ENCODE results near the gene FAM53A. TPM values are rescaled to one million over a fixed set of nuclear protein-coding genes. Genes with fewer than 3 reads are reported as not detected.
A peak's percentile ranks its signal among the peaks of the same experiment; 100 is the strongest.

FAM53A gene
- 1 to 10 TPM in 1 of 4 donors, under 1 TPM in 3; 0.22 to 2.5 (median 0.47) TPM for total RNA-seq

GRCh38 chr4:1683736-1684505, at the start of gene FAM53A:
Gene FAM53A, minus strand, starts transcription at chr4:1684313. Its CDS starts 15,572 bp downstream, at chr4:1668741.
- H3K36me3 ChIP-seq: no peaks in the 10 kb centered on the region
- peak in 2 of 4 donors; percentile 50 to 59 for TF ChIP-seq POLR2A (IDR thresholded peaks at IDR 0.05)
- TF ChIP-seq CTCF (IDR thresholded peaks at IDR 0.05): peak in 1 of 6 experiments; percentile 30
- peak within 1 kb of the TSS; percentile 55 to 78 (median 66) for H3K4me3 ChIP-seq
- 0 to 1% methylated on average over 16 to 18 of the region's 118 CpGs for WGBS, 2 donors
- H3K4me1 ChIP-seq: peaks cover 11 to 25% (median 14%) of the 10 kb centered on the region in 3 donors
- H3K27me3 ChIP-seq: no peaks in the 10 kb centered on the region
- no peak for DNase-seq
- no peaks in the 10 kb centered on the region for H3K9me3 ChIP-seq
- intact Hi-C loops (cut with DNase I): no loop called here
- H3K27ac ChIP-seq: peak within 1 kb of the TSS; percentile 70 to 92 (median 81)

- Histone ChIP-seq H3K4me1 (peaks cover 10 to 22% (median 17%) of the 10 kb centered on the region in 3 donors), H3K9me3 (peaks cover 0 to 14% (median 11%) of the 10 kb centered on the region in 3 donors), H3K4me3 (no peak overlapping the region), H3K36me3 (peaks cover 13 to 84% (median 21%) of the 10 kb centered on the region in 3 donors), H3K27me3 (no peaks in the 10 kb centered on the region), H3K27ac (no peak overlapping the region)
- DNase-seq: no peak
- intact Hi-C loops (cut with DNase I): no loop called here
- WGBS, 2 donors: 95 to 97% methylated on average over 10 of the region's 10 CpGs
- TF ChIP-seq CTCF (IDR thresholded peaks at IDR 0.05) (no peak), POLR2A (IDR thresholded peaks at IDR 0.05) (no peak)
These were observed 48.8 kb upstream of the FAM53A start for GRCh38 chr4:1732911-1733310.

GRCh38 chr4:1731180-1731579, 47.1 kb upstream of the FAM53A start:
- Histone ChIP-seq H3K27ac (no peak overlapping the region), H3K9me3 (no peaks in the 10 kb centered on the region), H3K36me3 (peaks cover 5 to 71% (median 9%) of the 10 kb centered on the region in 3 donors), H3K4me1 (peaks cover 24 to 39% (median 32%) of the 10 kb centered on the region in 3 donors), H3K27me3 (no peaks in the 10 kb centered on the region), H3K4me3 (no peak overlapping the region)
- no peak for DNase-seq
- intact Hi-C loops (cut with DNase I): no loop called here
- TF ChIP-seq CTCF (IDR thresholded peaks at IDR 0.05) (no peak), POLR2A (IDR thresholded peaks at IDR 0.05) (no peak)
- 84 to 89% methylated on average over 3 to 8 of the region's 10 CpGs for WGBS, 2 donors

- no peaks in the 10 kb centered on the region for H3K27me3 ChIP-seq
- DNase-seq: no peak
- H3K27ac ChIP-seq: no peak overlapping the region
- no peak for TF ChIP-seq CTCF (IDR thresholded peaks at IDR 0.05)
- no peak for TF ChIP-seq POLR2A (IDR thresholded peaks at IDR 0.05)
- H3K4me1 ChIP-seq: peaks cover 24 to 44% (median 32%) of the 10 kb centered on the region in 3 donors
- no peaks in the 10 kb centered on the region for H3K9me3 ChIP-seq
- no peak overlapping the region for H3K4me3 ChIP-seq
- intact Hi-C loops (cut with DNase I): no loop called here
- 76 to 96% methylated on average over 3 to 5 of the region's 16 CpGs for WGBS, 2 donors
- peaks cover 5 to 66% (median 6%) of the 10 kb centered on the region in 3 donors for H3K36me3 ChIP-seq
These were observed 46.5 kb upstream of the FAM53A start for GRCh38 chr4:1730532-1731135.
